GM21515 (cell line): ENCODE results near the gene FAM229A.
A peak's percentile ranks its signal among the peaks of the same experiment; 100 is the strongest.
"Not testable (repeated sequence)": the region's sequence is repeated elsewhere in the genome, so short reads cannot be mapped to it uniquely, and the experiment has no call there.

Experiments
- ATAC-seq: cut with Tn5 transposase; IDR thresholded peaks from one replicate; pipeline ENCODE4 v1.9.1; 2021; ENCODE audit not compliant: unreplicated experiment

The FAM229A gene, protein sequence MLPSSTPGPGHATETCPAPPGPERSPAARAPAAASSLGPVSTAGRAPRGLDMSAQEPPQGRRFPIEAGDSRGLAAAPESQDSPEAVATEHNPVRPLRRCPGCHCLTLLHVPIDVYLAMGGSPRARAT

DNA sequence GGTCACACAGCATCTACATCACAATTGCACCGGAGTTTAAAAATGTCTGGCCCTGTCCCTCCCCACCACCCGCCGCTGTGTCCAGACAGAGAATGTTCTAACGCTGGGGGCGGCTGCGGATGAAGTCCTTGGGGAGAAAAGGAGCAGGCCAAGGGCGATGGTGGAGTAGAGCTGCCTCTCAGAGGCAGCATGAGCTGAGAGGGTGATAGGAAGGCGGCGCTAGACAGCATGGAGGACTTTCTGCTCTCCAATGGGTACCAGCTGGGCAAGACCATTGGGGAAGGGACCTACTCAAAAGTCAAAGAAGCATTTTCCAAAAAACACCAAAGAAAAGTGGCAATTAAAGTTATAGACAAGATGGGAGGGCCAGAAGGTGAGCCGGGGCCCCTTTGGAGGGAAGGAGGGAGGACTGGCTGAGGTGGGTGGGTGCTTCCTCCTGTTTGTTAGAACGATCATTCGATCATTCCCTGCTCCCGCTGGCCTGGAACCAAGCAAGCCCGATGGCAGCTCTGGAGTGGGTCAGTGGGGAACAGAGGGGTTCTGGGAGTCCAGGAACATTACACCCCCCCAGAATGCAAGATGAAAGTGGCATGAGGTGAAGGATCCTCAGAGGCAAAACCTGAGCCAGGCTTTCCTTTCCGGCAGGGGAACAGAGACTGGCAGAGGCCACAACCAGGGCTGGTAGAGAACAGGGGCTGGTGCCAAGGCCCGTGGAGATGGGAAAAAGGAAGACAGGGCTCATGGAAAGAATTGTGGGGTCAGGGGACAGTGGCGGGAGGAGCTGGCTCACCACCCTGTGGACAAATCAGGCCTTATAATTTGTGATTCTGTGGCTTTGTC lies at the start of gene FAM229A, which contains the start of gene TSSK3:
Gene FAM229A (minus strand): TSS at position 12 of the 840 bp plus-strand sequence. CDS start 394 bp downstream, outside the sequence.
Gene TSSK3 (plus strand): TSS at position 66 of the 840 bp plus-strand sequence. CDS start 163 bp downstream, at position 229.
- ATAC-seq: no peak

DNA sequence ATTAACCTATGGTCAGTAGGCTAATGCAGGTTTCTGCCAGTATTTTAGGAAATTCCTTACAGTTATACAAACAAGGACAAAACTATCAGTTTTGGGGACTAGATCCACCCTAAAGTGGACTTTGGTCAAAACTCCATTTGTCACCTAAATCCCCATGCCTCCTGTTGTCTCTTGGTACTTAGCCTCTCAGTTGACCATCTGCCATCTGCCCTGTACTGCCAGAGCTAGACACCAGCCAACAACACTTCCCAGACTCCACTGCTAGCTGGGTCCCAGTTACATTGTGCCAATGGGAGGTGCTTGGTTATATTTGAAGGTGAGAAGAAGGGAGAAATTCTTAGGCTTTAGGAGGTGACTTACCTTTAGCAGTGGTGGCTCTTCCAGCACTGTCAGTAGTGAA lies 49.0 kb upstream of the FAM229A start:
- ATAC-seq: no peak

DNA sequence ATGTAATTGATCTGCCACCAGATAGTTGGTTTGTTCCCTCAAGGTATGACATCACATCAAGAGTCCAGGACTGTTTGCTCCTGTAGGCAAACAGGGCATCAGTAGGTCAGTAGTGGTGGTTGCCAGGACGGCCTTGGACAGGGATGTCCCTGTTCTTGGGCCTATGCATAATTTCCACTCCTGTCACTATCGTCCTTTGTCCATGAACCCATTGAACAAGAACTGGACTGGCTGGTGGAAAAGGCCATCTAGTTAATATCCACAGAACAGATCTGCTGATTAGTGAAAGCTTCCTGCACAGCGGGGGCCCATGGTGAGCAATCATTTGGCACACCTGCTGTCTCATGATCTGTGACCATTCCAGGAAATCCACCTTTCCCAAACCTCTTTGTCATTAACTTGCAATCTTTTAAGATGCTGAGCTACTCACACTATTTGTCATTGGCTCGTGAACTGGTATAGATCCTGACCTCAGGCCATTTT lies 44.4 kb upstream of the FAM229A start:
- ATAC-seq: no peak

DNA sequence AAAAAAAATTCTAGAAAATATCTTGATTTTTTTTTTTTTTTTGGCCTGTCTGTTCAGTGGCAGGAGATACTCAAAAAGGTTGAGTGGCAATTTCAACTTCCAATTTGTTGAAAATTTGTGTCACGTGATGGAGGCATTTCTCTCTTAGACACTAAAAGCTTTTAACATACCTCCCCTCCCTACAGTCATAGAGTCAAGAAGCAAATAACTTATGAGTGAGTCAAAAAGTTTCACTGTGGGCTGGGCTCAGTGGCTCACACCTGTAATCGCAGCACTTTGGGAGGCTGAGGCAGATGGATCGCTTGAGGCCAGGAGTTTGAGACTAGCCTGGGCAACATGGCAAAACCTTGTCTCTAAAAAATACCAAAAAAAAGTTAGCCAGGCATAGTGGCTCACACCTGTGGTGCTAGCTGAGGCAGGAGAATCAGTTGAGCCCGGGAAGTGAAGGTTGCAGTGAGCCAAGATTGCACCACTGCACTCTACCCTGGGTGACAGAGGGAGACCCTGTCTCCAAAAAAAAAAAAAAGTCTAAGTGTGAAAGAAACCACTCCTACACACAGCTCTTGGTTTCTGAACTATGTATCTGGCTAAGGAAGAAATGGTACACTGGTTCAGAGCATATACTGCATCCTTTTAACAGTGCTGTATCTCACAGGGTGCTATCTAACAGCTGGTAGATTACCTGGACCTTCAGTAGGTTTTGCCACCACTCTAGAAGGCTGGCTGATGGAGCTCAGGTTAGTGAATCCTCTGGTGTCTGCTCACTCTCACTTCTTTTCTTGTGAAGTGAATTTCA lies 43.6 kb upstream of the FAM229A start:
- ATAC-seq: no peak

DNA sequence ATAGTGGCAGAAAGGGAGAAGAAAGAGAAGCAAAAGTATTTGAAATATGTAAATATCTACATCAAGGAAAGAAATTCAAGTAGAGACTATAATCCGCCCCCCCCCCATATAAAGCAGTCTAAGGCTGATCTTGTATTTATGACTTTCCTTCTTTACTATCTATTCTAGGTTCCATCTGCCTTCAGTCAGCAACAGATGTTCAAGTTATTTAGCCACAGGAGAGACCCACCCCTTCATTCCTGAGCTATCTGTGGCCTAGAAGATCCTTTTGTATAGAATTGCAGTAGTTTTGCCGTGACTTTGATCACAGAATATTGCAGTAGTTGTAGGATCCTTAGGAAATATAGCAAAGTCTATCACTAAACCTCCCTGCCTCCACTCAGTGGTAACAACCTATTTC lies 42.7 kb upstream of the FAM229A start:
- no peak for ATAC-seq

DNA sequence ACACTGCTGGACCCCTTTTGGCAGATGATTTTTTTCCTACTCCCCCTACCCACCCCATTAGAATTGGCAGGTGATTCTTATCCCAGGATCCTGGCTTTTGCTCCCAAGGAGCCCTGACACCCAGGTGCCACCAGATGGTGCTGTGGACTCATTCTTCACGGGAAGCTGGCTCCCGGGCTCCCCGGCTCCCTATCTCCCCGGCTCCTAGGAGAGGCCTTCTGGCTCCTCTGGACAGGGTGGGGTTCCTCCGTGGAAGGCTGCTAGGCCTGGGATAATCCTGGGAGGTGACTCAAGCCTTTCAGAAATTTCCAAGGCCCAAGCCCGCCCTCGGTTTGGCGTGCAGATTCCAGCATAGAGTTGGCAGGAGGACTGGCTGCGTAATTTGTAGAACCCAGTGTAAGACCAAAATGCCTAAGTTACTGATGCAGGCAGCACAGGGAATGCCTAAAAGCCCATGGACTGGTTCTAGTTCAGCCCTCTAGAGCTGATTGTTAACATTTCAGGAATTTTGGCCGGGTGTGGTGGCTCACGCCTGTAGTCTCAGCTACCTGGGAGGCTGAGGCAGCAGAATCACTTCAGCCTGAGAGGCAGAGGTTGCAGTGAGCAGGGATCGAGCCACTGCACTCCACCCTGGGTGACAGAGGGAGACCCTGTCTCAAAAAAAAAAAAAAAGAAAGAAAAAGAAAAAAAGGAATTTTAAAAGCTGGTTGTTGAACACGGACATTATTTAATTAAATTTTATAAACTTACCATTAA lies 38.8 kb upstream of the FAM229A start:
- ATAC-seq: no peak

DNA sequence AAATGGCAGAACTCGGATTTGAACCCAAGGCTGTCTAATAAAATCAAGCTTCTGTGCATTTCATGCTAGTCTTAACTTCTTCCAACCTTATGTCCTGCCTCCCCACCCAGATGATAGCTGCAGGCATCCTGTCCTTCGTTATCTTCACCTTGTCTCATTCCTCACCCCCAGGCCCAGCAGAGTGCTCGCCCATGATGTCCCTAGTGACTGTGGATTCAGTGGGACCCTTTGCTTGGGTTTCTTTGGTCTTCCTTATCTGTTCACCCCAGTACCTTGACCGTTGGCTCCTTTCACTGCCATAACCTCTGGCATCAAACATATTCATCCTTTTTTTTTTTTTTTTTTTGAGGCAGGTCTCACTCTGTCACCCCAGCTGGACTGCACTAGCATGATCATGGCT lies 37.6 kb upstream of the FAM229A start:
- no peak for ATAC-seq

DNA sequence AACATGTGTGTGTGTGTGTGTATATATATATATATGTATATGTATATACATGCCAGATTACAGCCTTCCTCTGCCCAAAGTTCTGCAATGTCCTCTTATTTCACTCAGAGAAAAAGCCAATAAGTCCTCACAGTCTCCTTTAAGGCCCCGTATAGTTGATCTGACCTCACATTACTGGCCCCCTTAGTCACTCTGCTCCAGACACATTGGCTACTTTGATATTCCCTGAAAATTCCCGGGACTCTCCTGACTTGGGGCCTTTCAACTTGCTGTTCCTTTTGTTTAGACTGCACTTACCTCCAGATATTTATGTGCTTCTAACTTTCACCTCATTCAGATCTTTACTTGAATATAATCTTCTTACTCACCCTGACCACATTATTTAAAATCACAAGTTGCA lies 36.1 kb upstream of the FAM229A start:
- ATAC-seq: no peak

DNA sequence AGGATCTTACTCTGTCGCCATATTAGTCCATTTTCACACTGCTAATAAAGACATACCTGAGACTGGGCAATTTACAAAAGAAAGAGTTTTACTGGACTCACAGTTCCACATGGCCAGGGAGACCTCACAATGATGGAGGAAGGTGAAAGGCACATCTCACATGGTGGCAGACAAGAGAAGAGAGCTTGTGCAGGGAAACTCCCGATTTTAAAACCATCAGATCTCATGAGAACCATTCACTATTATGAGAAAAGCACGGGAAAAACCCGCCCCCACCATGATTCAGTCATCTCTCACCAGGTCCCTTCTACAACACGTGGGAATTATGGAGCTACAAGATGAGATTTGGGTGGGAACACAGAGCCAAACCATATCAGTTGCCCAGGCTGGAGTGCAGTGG lies 34.2 kb upstream of the FAM229A start:
- not testable (repeated sequence) for ATAC-seq

DNA sequence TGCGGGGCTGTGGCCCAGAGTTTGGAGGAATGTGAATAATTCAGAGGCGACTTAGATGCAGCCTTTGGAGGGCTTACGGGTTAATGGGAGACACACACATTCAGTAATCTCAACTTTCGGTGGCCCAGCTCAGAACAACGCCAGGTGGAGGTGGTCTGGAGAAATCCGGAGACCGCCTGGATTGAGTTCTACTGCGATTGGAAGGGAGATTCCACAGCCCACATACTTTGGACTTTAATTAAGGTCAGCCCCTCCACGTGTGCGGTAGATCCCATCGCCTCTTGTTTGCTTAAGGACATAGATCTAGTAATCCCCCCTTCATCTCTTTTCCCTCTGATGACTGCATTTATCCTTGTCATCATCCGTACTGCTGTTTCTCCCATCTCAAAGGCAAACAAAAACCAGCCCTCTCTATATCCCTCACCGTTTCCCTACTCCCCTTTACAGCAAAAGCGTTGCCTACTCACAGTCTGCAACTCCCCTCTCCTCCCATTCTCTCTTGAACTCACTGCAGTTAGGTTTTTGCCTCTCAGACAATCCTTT lies 32.7 kb upstream of the FAM229A start:
- peak; percentile 3 for ATAC-seq

DNA sequence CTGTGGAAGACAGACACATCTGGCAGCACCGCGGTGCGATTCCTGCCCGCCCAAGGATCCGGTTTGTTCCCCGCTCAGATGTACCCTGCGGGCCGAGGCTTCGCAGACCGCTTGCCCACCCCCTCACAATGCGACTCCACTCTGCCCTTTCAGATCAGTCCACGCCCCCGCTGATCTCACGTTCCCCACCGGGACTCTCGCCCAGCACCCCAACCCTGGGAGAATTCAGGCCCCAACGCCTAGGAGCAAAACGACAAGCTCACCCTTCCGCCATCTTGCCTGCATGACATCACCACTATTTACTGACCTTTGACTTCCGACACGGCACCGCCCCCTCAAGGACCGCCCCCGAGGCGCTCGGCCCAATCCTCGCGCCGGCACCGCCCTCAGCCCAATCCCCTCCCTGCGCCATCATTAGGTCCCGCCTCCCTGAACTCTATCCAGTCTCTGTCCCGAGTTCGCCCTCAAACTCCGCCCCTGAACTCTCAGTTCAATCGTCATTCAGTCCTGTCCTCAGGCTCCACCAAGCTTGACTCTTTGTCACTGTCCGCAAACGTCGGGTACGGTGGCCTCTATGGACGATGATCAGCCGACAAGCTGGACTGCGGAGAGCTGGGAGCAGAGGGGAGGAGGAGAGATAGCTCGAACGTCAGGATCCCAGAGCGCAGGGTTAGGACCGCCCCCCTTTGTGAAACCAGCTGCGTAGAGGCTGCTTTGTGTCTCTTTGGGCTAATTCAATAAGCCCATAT lies 32.0 kb upstream of the FAM229A start, which contains the start of gene BSDC1:
Gene BSDC1 (minus strand): TSS at position 301 of the 749 bp plus-strand sequence. CDS start 27 bp downstream, at position 274.
- peak; percentile 90 for ATAC-seq

DNA sequence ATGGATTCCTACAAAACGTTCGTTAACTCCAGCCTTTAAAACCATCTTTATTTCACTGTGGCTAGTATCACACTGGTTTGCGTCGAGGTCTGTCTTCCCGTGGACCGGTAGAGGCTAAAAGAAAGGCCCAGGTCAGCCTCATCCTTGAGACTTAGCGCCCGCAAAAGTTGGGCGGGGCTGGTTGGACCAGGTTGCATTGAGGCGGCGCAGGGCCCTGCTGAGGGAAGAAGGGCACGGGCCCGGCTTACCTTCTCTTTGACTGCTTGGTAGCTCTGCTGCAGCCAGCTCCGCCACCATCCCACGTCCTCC lies 31.5 kb upstream of the FAM229A start:
- ATAC-seq: peak; percentile 16

DNA sequence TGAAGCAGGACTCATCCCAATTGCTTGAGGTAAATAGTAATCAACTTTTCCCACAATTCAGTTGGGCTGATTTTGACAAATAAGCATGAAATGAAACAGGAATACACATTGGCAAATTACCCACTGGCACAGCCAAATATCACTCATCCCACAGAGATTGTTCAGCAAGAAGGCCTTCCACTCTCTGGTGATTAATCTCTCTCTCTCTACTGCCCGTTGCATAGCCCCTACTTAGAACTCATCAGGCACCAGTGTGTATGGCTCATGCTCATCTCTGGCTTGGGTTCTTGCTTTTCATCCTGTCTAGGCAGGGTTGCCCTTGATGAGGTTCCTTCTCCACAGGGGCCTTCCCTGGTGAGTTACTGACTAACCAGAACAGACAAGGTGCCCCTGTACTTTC lies 30.9 kb upstream of the FAM229A start:
- no peak for ATAC-seq

DNA sequence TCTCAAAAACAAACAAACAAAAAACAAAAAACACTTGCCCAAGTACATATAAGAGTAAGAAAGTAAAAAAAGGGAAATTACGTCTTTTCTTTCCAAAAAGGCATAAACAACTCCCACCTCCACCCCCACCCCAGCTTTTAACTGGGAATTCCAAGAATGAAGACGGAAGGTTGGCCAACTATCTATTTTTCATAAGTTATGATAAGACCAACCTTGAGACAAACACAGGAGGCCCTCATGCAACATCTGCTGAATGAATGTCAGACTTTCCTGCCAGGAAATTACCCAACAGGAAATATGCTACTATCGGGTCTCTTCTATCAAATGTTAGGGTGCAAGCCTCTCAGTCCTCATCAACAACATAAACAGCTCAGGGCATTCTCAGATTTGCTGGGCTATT lies 30.0 kb upstream of the FAM229A start:
- ATAC-seq: no peak

DNA sequence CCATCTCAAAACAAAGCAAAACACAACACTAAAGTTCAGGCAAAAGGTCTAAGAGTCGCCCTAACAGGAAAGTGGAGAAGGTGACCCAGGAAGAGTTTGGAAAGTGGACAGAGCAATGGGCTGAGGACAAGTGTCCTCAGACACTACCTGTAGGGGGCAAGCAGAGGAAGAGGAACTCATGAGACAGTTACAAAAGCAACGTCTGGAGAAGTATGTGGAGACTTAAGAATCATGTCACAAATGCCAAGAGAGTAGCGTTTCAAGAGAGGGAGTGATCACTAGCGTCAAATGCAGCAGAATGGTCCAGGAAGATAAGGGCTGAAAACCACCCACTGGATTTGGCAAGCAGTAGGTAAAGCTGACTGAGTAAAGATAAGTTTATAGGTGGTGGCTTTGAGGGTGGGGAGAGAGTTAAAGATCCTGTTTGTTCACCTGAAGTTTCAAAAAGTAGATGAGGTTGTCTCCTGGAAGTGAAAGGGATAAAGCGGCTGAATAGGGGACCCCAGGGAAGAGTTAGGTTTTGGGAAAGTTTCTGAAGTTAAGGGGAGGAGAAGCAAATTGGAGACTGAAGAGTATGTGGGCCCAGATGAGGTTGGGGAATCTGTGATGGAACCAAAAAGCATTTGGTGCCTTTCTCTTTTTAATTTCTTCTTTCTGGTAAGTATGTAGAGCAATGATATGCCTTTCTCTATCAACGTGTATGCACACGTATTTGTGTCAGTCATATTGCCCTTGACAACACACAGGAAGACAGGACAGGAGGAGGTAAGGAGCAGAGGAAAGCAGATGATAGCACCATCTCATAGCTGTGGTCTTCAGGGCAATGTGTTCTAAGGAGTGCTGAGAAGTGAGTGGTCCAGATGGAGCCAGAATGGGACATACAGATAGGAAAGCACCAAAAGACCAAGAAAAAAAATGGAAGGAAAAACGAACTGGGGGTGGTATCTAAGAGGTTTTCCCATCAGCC lies 28.9 kb upstream of the FAM229A start:
- ATAC-seq: no peak

DNA sequence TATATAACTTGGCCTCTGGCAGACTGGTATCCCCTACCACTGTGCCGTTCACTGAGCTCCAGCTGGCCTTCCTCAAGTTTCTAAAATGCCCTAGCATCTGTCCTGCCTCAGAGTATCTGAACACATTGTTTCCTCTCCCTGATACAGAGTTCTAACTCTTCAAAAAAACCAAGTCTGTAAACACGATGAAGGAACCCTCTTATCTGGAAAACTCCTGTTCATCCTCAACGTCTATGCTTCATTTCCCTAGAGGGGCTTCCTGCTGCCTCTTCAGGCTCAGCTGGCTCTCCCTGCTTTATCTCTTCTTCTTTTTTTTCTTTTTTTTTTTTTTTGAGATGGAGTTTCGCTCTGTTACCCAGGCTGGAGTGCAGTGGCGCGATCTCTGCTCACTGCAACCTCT lies 26.4 kb upstream of the FAM229A start:
- ATAC-seq: no peak

DNA sequence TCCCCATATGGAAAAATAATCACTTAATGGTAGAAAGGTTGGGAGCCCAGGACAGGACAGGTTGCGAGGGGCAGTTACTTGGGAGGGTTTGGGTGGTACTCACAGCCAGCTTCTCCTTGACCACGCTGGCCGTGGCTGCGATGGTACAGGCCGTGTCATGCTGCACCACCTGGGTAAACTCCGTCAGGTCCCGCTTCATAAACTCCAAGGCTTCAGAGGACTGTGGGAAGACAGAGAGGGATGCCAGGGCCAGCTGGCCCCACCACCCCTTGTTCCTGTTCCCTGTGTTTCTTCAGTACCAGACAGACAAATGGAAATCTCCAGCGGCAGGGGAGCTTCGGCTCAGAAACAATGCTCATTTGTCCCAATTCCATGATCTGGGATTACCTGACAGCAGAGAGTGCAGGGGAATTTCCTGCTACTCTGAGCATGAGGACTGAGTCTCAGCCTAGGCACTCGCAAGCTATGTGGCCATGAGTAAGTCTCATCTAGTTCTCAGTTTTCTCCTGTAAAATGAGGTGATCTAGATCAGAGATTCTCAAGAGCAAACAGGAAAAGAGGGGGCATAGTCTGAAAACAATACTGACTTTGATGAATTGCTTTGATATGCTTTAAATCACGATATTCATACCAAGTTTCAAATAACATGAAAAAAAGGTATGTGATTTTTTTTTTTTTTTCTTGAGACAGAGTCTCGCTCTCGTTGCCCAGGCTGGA lies 24.5 kb upstream of the FAM229A start:
- no peak for ATAC-seq

DNA sequence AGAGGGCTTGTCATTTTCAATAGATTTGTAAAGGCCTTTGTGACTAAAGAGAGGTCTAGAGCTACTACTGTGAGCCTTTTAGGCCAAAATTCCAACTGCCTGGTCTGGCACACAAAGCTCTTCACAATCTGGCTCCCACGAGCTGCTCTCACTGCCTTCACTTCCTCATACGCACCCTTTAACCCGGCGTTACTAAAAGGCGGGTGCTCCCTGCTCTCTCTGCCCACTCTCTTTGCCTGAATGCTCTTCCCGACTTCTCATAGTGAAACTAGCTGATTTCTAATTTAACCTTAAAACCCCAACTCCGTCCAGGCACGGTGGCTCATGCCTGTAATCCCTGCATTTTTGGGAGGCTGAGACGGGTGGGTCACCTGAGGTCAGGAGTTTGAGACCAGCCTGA lies 17.8 kb upstream of the FAM229A start:
- ATAC-seq: no peak
